Right renal pelvis (tissue), 4 donors: ENCODE results near the gene APAF1. TPM values are rescaled to one million over a fixed set of nuclear protein-coding genes. Genes with fewer than 3 reads are reported as not detected.
A peak's percentile ranks its signal among the peaks of the same experiment; 100 is the strongest.

Experiments used
- DNase-seq, 4 donors: peaks; one replicate each; pipeline ENCODE4 v3.0.0-alpha.2; 2013; ENCODE audit warnings: low read depth in 4 of 4, low spot score in 3 of 4, missing footprints in 1 of 4
- polyA plus RNA-seq, 4 donors: library from polyadenylated mRNA; unstranded; fragments of 120-200 nt; gene quantifications; one replicate each; pipeline ENCODE4 v1.2.1, GENCODE V29; 2013; ENCODE audit not compliant: insufficient read length in 4 of 4

The APAF1 gene
- polyA plus RNA-seq, 4 donors: 26.0 to 37.5 (median 36.8) TPM

DNA sequence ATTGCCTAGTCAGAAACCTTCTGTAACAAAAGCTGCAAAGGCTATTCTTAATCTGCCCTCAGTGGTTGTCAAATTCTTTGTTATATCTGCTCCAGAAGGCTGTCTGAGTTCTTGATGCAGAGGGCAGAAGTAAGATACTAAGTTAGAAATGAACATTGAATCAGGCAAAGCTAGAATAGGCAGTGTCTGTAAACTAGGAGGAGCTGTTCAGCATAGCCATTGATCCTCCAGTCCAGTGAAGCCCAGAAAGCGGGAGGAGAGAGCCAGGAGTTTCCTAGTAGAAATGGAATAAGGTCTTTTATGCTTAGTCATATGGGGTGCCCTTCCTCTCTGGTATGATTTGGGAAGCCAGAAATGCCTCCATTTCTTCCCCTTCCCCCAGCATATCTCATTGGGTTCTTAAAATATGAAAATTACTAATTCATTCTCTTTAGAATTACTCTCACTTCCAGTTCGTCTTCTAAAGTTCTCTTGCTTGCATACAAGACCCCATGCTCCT is 76.2 kb downstream of the APAF1 start:
- no peak for DNase-seq

DNA sequence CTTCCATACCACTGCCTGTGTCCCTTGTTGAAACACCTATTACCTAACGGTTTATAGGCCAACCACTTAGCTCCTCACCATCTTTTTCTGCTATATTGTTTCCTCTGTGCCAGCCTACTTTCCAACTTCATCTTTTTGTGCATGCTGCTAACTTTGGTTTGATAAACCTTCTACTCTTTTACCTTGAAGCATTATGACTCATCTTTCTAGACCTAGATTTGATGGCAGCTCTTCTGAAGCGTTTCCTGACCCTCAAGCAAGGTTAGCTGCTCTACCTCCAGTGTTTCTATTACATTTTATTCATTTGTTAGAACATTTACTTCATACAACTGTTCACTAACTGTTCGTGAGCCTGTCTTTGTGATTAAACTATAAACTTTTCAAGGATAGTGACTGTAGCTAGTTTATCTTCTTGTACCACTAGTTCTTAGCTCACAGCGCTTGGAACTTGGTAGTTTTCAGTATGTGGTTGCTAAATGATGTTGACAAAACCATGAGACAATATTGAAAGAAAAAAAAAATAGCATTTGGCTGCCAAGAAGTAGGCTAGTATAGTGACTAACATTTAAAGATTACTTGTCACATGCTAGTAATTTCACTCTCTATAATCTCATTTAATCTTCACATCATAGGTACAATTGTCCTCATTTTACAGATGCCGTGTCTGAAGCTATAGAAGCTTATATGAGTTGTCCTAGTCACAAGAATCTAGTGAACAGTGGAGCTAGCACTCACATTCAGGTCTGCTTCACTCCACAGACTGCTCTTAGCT is 79.5 kb downstream of the APAF1 start:
- DNase-seq: no peak

DNA sequence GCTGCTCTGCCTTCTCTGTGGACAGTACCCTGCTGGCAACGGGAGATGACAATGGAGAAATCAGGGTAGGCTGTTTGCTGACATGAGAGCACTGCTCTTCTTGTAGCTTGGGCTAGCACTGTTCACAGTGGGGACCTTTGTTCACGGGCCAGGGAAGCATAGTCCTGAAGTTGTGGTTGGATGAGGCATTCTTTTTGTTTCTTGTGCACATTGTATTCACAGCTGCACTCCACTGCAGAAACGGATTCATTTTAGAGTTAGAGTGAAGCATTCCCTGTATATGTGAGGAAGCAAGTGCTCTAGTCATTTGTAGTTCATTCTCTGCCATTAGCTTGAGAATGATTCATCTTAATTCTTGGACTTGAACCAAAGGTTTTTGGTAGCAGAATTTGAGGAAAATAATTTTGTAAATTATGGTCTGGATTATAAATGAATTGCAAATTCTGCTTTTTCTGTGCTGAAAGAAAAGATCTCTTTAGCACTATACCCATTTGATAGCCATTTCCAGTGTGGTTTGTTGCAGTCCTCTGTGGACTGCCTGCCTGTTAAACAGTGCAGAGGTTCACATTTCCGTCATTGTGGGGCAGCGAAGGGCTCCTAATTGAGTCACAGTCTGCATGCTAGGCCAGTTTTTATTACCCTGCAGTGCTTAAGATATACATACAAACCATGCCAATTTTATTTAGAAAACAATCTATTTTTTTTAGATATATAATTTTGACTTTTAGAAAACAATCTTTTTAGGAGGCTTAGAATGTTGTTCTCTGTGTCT is 80.6 kb downstream of the APAF1 start:
- peak in 2 of 4 donors; percentile 20 to 40 for DNase-seq

- no peak for DNase-seq
Measured at GRCh38 chr12:98727196-98727595, 82.1 kb downstream of the APAF1 start.

DNA sequence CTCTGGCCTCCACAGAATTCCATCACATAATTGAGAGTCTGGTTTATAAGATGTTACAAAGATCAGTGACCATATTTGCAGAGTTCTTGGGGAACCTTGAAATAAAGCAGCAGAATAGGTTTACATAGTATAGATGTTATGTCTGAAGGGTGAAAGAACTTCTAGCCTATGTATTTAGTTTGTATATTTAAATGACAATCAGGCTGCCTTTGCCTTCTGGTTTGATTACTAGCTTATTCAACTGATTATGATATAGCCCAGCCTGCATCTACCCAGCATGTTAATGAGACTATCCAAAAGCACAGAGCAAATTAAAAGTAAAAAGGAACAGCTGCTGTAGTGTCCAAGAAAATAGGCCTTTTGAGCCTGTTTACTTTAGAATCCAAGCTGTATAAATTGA is 85.3 kb downstream of the APAF1 start:
- no peak for DNase-seq

DNA sequence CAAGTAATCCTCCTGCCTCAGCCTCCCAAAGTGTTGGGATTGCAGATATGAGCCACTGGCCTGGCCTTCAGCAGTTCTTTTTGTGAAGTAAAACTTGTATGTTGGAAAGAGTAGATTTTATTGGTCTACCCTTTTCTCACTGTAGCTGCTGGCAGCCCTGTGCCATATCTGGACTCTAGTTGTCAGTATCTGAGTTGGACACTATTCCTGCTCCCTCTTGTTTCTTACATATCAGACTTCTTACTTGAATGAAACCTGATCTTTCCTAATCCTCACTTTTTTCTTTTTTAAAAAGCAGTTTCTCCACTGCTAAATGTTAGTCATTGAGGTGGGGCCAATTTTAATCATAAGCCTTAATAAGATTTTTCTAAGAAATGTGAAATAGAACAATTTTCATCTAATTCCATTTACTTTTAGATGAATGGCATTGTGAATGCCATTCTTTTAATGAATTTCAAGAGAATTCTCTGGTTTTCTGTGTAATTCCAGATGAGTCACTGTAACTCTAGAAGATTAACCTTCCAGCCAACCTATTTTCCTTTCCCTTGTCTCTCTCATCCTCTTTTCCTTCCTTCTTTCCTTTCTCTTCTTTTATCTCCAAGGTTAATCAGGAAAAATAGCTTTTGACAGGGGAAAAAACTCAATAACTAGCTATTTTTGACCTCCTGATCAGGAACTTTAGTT is 88.7 kb downstream of the APAF1 start:
- no peak for DNase-seq

DNA sequence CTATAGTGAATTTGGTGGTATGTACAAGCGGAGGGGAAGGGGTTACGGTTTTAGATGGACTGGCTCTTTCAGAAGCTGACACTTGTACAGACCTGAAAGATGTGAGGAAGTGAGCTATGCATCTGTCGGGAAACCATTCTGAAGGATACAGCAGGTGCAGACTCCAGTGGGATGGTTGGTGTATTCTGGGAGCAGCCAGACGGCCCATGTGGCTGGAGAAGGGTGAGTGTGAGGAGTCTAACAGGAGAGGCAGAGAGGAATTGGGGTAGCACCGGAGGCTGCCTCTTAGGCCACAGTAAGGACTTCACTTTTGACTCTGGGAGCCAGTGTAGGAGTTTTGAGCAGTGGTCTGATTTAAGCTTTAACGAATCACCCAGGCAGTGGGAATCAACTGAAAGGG is 90.7 kb downstream of the APAF1 start:
- DNase-seq: no peak

DNA sequence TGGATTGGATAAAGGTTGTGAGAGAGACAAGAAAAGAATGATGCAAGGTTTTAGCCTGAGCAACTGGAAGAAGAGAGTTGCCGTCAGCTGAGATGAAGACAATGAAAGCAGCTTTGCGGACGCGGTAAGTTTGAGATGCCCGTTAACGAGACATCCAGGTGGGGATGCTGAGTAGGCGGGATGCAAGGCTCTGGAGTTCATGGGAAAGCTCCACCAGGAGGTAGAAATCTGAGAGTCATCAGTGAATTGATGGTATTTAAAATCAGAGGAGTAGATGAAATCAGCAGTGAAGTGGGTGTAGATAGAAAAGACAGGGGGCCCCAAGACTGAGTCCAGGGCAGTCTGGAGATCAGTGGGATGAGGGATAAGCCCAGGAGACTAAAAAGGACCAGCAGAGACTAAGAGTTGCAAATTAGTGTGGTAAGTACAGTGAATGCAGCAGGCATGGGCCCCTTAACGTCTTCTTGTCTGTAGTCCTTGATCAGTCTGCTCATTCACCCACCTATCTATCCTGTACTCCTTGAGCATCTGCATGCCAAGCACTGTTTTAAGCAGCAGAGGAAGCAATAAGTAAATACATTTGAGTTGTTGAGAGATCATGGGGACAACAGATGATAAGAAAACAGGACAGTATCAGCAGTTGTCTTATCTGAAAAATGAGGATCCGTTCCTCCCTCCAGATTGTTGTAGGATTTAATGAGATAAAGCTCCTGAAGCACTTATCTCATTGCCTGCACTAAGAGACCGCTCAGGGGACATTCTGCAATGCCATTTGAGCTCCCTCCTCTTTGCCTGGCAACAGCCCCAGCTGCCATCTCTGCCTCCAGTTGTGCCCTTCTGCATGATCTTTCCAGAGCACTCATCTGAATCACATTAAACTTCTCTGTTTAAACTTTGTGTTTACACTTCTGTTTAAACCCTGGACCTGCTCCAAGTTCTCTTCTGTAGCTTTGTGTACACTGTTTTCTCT is 91.5 kb downstream of the APAF1 start:
- no peak for DNase-seq

- DNase-seq: no peak
Measured at GRCh38 chr12:98737322-98737712, 92.2 kb downstream of the APAF1 start.

GRCh38 chr12:98738002-98738401 is 92.9 kb downstream of the APAF1 start:
- no peak for DNase-seq

- no peak for DNase-seq
Measured at GRCh38 chr12:98738539-98738938, 93.4 kb downstream of the APAF1 start.

GRCh38 chr12:98740751-98741150 is 95.7 kb downstream of the APAF1 start:
- DNase-seq: no peak

DNA sequence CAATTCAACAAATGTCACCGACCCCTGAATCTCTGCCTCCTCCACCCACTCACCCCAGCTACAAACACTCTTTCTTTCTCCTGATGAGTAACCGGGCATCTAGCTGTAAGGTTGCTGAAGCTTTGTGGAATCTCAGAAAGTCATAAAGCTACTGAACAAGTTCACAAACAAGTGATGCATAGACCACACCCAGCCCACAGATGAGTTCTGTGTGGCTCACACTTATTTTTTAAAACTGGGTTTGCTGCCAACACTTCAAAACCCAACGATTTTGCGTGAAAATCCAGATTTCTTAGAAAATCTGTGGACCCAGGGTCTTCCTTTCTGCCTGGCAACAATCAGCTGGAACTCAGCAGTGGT is 96.1 kb downstream of the APAF1 start:
- no peak for DNase-seq

- DNase-seq: no peak
Measured at GRCh38 chr12:98741556-98742265, 96.6 kb downstream of the APAF1 start.

DNA sequence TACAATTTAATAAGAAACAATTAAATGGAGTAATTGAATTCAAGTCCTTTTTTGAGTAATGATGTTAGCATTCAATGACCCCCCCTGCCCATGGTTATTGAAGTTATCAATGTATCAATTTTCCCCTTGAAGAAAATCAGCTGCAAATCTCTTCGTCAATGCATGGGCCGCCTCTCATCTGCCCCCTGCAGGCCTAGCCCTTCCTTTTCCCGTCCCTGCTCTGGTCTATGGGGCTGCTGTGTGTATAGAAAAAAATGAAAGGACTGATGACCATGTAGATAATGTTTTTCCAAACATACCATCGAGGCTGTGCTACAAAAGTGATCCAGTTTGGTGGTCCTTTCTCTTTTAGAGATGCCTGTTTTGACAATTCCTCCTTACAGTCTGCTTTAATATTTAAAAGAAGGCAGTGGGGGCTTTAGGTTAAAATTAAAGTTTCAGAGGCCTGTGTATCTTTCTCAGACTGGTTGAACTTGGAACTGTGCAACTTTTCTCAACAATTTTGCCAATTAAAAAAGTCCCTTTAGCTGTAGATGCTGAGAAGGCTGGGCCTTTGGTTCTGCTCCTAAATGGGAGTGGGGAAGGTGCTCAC is 98.4 kb downstream of the APAF1 start:
- DNase-seq: no peak

DNA sequence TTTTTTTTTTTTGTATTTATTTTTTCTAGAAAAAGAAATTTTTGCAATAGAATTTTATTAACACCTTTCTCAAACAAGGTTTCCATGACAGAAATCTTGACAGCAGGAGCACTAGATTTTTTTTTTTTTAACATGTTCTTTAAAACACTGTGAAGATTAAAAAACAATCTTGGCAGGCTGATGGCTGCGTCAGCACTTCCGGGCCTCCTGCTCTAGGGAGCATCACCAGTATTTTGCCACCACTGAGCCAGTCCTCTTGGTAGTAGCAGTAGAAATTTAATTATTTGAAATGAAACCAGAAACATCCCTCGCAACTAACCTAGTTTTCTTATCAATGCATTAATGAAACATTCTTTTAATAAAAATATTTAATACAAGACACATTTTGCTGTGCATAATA is 99.6 kb downstream of the APAF1 start:
- no peak for DNase-seq

DNA sequence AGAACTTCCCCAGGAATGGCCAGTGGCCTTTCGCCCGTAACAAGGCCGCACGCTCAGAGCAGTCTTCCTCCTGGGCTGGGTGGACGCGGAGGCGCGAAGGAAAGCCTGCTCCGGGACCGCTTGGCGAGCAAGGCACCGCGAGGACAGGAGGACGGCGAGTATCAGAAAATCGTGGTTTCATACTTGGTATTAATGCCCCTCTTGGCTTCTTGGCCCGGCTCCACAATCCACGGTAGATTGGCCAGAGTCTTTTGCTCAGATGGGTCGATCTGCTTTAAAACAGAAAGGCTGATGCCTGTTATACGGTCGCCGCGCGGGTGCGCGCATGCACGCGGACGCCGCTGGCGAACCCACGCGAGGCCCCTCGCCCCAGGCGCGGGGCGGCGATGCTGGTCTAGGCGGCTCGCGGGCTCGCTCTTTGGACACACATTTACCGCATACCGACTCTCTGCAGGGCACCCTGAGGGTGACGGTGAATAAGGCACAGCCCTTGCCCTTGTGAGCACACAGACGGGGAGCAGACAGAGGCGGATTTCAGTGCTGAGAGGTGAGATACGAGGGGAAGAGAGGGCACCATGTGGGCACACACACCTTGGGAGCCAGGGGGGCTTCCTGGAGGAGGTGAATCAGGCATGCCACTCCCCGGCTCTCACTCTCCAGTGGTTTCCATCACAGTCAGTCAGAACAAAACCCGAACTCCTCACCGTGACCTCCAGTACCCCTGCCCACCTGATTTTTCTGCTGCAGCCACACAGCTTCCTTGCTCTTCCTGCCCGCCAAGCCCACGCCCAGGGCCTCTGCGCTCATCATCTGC is 100.7 kb downstream of the APAF1 start:
- peak in 1 of 4 donors; percentile 31 for DNase-seq

GRCh38 chr12:98748463-98748862 is 103.4 kb downstream of the APAF1 start:
- no peak for DNase-seq
